HEK293 (cell line): ENCODE results near the gene LZIC.

ENCODE experiments used
- CTCF ChIA-PET: fragments of 350-600 bp; formaldehyde crosslinking; extraction: SDS; loops from one replicate; lab custom pipeline; 2021; ENCODE audit warnings: antibody characterized with exemption; lab: Yijun Ruan, JAX
- POLR2A ChIA-PET: fragments of 300-600 bp; formaldehyde crosslinking; extraction: SDS; loops from one replicate; lab custom pipeline; 2020; ENCODE audit warnings: antibody characterized with exemption, inconsistent platforms; lab: Yijun Ruan, JAX
- H3K27ac ChIP-seq: fragments of 200-500 bp; sonication (Bioruptor generic); 2 replicates; pipeline ENCODE4 v1.5.1; 2014; ENCODE audit warnings: low read depth, low read length, control low read depth, inconsistent platforms; ENCODE audit errors: extremely low read depth
- H3K36me3 ChIP-seq, 2 experiments: fragments of 200-500 bp in 1 of 2; sonication (Bioruptor generic) in 1 of 2; 1 replicate in 1 of 2; 2 replicates in 1 of 2; pipeline ENCODE4 v1.5.1; 2014 to 2017; ENCODE audit warnings: inconsistent platforms in 2 of 2, low read length in 2 of 2; ENCODE audit not compliant: control insufficient read depth in 2 of 2, insufficient read depth in 1 of 2
- H3K4me1 ChIP-seq: fragments of 200-500 bp; sonication (Bioruptor generic); 2 replicates; pipeline ENCODE4 v1.5.1; 2014; ENCODE audit warnings: mild to moderate bottlenecking, low read length, inconsistent platforms; ENCODE audit not compliant: control insufficient read depth, insufficient read depth
- H3K4me3 ChIP-seq: 2 replicates; pipeline ENCODE4 v1.5.1; 2011; ENCODE audit warnings: low read depth, mild to moderate bottlenecking, control low read depth, low read length, moderate library complexity
- H3K9me3 ChIP-seq: fragments of 200-500 bp; sonication (Bioruptor generic); 2 replicates; pipeline ENCODE4 v1.5.1; 2014; ENCODE audit warnings: low read depth, low read length, inconsistent platforms; ENCODE audit not compliant: control insufficient read depth, insufficient read depth
- GLIS2 ChIP-seq: fragments of 450-650 bp; formaldehyde crosslinking; IDR thresholded peaks from 2 replicates; pipeline ENCODE4 v1.5.1; 2016; ENCODE audit warnings: missing biosample characterization, missing genetic modification characterization
- KLF8 ChIP-seq: fragments of 450-650 bp; formaldehyde crosslinking; IDR thresholded peaks from 2 replicates; pipeline ENCODE4 v1.5.1; 2016; ENCODE audit warnings: missing biosample characterization, missing genetic modification characterization
- PATZ1 ChIP-seq: fragments of 450-650 bp; formaldehyde crosslinking; IDR thresholded peaks from 2 replicates; pipeline ENCODE4 v1.5.1; 2016; ENCODE audit warnings: missing biosample characterization, missing genetic modification characterization
- PRDM10 ChIP-seq: fragments of 450-650 bp; formaldehyde crosslinking; IDR thresholded peaks from 2 replicates; pipeline ENCODE4 v1.5.1; 2016; ENCODE audit warnings: missing biosample characterization, missing genetic modification characterization
- PRDM2 ChIP-seq: fragments of 450-650 bp; formaldehyde crosslinking; IDR thresholded peaks from 2 replicates; pipeline ENCODE4 v1.5.1; 2016; ENCODE audit warnings: missing biosample characterization, missing genetic modification characterization, borderline replicate concordance
- SCRT2 ChIP-seq: fragments of 450-650 bp; formaldehyde crosslinking; IDR thresholded peaks from 2 replicates; pipeline ENCODE4 v1.5.1; 2016; ENCODE audit warnings: missing biosample characterization, missing genetic modification characterization
- SP2 ChIP-seq: fragments of 450-650 bp; formaldehyde crosslinking; IDR thresholded peaks from 2 replicates; pipeline ENCODE4 v1.5.1; 2016; ENCODE audit warnings: missing biosample characterization, missing genetic modification characterization
- SP7 ChIP-seq: fragments of 450-650 bp; formaldehyde crosslinking; IDR thresholded peaks from 2 replicates; pipeline ENCODE4 v1.5.1; 2016; ENCODE audit warnings: missing biosample characterization, missing genetic modification characterization
- YY2 ChIP-seq: fragments of 450-650 bp; formaldehyde crosslinking; IDR thresholded peaks from 2 replicates; pipeline ENCODE4 v1.5.1; 2016; ENCODE audit warnings: missing biosample characterization, missing genetic modification characterization
- ZBTB17 ChIP-seq: fragments of 450-650 bp; formaldehyde crosslinking; IDR thresholded peaks from 2 replicates; pipeline ENCODE4 v1.5.1; 2016; ENCODE audit warnings: missing biosample characterization, missing genetic modification characterization
- ZBTB48 ChIP-seq: fragments of 450-650 bp; formaldehyde crosslinking; IDR thresholded peaks from 2 replicates; pipeline ENCODE4 v1.5.1; 2016; ENCODE audit warnings: missing biosample characterization, missing genetic modification characterization
- ZBTB49 ChIP-seq: fragments of 450-650 bp; formaldehyde crosslinking; IDR thresholded peaks from 2 replicates; pipeline ENCODE4 v1.5.1; 2016; ENCODE audit warnings: missing biosample characterization, missing genetic modification characterization, low read depth
- ZBTB7A ChIP-seq: fragments of 450-650 bp; formaldehyde crosslinking; IDR thresholded peaks from 2 replicates; pipeline ENCODE4 v1.5.1; 2016; ENCODE audit warnings: low read depth, missing biosample characterization, missing genetic modification characterization
- ZEB2 ChIP-seq: fragments of 450-650 bp; formaldehyde crosslinking; IDR thresholded peaks from 2 replicates; pipeline ENCODE4 v1.5.1; 2016; ENCODE audit warnings: missing biosample characterization, missing genetic modification characterization
- ZFHX2 ChIP-seq: fragments of 450-650 bp; formaldehyde crosslinking; conservative IDR thresholded peaks from 2 replicates; pipeline ENCODE4 v1.5.1; 2016; ENCODE audit warnings: missing biosample characterization, missing genetic modification characterization
- ZNF112 ChIP-seq: fragments of 450-650 bp; formaldehyde crosslinking; IDR thresholded peaks from 2 replicates; pipeline ENCODE4 v1.5.0; 2017; ENCODE audit warnings: missing biosample characterization, missing genetic modification characterization
- ZNF211 ChIP-seq: fragments of 450-650 bp; formaldehyde crosslinking; IDR thresholded peaks from 2 replicates; pipeline ENCODE4 v1.5.1; 2016; ENCODE audit warnings: low read depth, missing biosample characterization, missing genetic modification characterization
- ZNF335 ChIP-seq: fragments of 450-650 bp; formaldehyde crosslinking; conservative IDR thresholded peaks from 2 replicates; pipeline ENCODE4 v1.5.1; 2016; ENCODE audit warnings: missing biosample characterization, missing genetic modification characterization
- ZNF624 ChIP-seq: fragments of 450-650 bp; formaldehyde crosslinking; IDR thresholded peaks from 2 replicates; pipeline ENCODE4 v1.5.1; 2017; ENCODE audit warnings: missing biosample characterization, missing genetic modification characterization
- ZNF626 ChIP-seq: fragments of 450-650 bp; sonication (Bioruptor Pico); formaldehyde crosslinking; IDR thresholded peaks from 2 replicates; pipeline ENCODE4 v1.5.1; 2018; ENCODE audit warnings: missing biosample characterization, missing genetic modification characterization, inconsistent platforms
- ZNF658 ChIP-seq: fragments of 450-650 bp; formaldehyde crosslinking; IDR thresholded peaks from 2 replicates; pipeline ENCODE4; 2016; ENCODE audit warnings: missing biosample characterization, missing genetic modification characterization
- ZNF76 ChIP-seq: fragments of 450-650 bp; formaldehyde crosslinking; IDR thresholded peaks from 2 replicates; pipeline ENCODE4; 2016; ENCODE audit warnings: low read depth, missing biosample characterization, missing genetic modification characterization, borderline replicate concordance
- ZNF768 ChIP-seq: fragments of 450-650 bp; formaldehyde crosslinking; IDR thresholded peaks from 2 replicates; pipeline ENCODE4 v1.5.1; 2018; ENCODE audit warnings: missing biosample characterization, mild to moderate bottlenecking, missing genetic modification characterization

LZIC gene

GRCh38 chr1:9909234-9910046, 33.8 kb downstream of the LZIC start:
- H3K9me3 ChIP-seq, result no peaks in the 10 kb centered on the region
- H3K4me1 ChIP-seq, result peaks cover 7% of the 10 kb centered on the region; the same call in 1 of the 2 replicates
- H3K4me3 ChIP-seq, result peak overlapping the region; percentile 79
- POLR2A ChIA-PET, result interaction anchor here (0.6 to 1.4 kb wide), 3 partner anchors 19 to 1032 kb away, joined by 3 to 8 read pairs (median 7); partner anchors contain the start of genes LZIC and NMNAT1
- H3K36me3 ChIP-seq, result no peaks in the 10 kb centered on the region
- peak overlapping the region; percentile 58 for H3K27ac ChIP-seq
- CTCF ChIA-PET, result interaction anchor here (0.9 kb wide), 1 partner anchor 103 kb away, joined by 4 read pairs; no protein-coding TSS in a partner anchor
- TF ChIP-seq KLF8 (peak; percentile 47; the same call in 1 of the 2 replicates), ZNF335 (tag by site-specific recombination) (peak; percentile 85), ZNF76 (tag by site-specific recombination) (0 out of 2 replicates have a peak, but pooled peaks have one; percentile 20), ZBTB49 (tag by site-specific recombination) (no peak), ZEB2 (tag by site-specific recombination) (peak; percentile 88), ZBTB48 (tag by site-specific recombination) (peak; percentile 40; the same call in 1 of the 2 replicates), ZBTB17 (tag by site-specific recombination) (peak; percentile 44), ZNF658 (tag by site-specific recombination) (no peak), ZBTB7A (tag by site-specific recombination) (peak; percentile 83; the same call in 1 of the 2 replicates), ZNF211 (tag by site-specific recombination) (no peak), ZNF112 (tag by site-specific recombination) (no peak), ZFHX2 (tag by site-specific recombination) (peak; percentile 82), SP7 (tag by site-specific recombination) (no peak), SP2 (tag by site-specific recombination) (peak; percentile 14), YY2 (tag by site-specific recombination) (no peak), GLIS2 (peak; percentile 74), SCRT2 (tag by site-specific recombination) (peak; percentile 99), PRDM2 (no peak), ZNF626 (no peak), ZNF624 (tag by site-specific recombination) (no peak), PRDM10 (peak; percentile 82), ZNF768 (tag by site-specific recombination) (no peak), PATZ1 (tag by site-specific recombination) (peak; percentile 64; the same call in 1 of the 2 replicates)
